Nephron progenitor cell (in vitro differentiated cells): Measurements from ENCODE around the gene CD81.
"Not testable (repeated sequence)": the region's sequence is repeated elsewhere in the genome, so short reads cannot be mapped to it uniquely, and the experiment has no call there.

Experiments used
- DNase-seq: peaks from one replicate; pipeline ENCODE4 v3.0.0; 2021
- H3K27ac Mint-ChIP-seq: 2 replicates; pipeline ENCODE4 v1.8.0; 2021; ENCODE audit warnings: mild to moderate bottlenecking, moderate library complexity, mixed read lengths
- H3K27me3 Mint-ChIP-seq: 2 replicates; pipeline ENCODE4 v1.8.0; 2021; ENCODE audit warnings: mild to moderate bottlenecking, low read depth, mixed read lengths; ENCODE audit not compliant: poor library complexity
- H3K36me3 Mint-ChIP-seq: 2 replicates; pipeline ENCODE4 v1.8.0; 2021; ENCODE audit warnings: low read depth, mixed read lengths
- H3K4me1 Mint-ChIP-seq: 2 replicates; pipeline ENCODE4 v1.8.0; 2021; ENCODE audit warnings: mixed read lengths
- H3K4me3 Mint-ChIP-seq: 2 replicates; pipeline ENCODE4 v1.8.0; 2021; ENCODE audit warnings: mild to moderate bottlenecking, moderate library complexity, mixed read lengths
- H3K9me3 Mint-ChIP-seq: 2 replicates; pipeline ENCODE4 v1.8.0; 2021; ENCODE audit warnings: mild to moderate bottlenecking, moderate library complexity, mixed read lengths
- CTCF ChIP-seq: fragments of 200-600 bp; sonication (generic); IDR thresholded peaks from 2 replicates; pipeline ENCODE4 v1.5.0; 2021; ENCODE audit warnings: antibody characterized with exemption

CD81 gene

DNA sequence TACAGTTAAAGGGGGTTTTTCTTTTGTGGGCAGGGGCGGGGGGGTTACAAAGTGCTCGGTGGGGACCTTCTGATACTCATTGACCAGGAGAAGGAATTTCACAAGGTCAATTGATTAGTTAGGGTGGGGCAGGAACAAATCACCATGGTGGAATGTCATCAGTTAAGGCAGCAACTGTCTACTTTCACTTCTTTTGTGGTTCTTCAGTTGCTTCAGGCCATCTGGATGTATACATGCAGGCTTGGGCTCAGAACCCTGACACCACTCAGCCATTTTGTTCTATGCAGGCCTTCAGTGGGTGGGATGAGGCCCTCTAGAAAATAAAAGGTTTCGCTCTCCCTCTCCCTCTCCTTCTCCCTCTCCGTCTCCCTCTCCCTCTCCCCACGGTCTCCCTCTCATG lies 45.7 kb upstream of the CD81 start:
- Mint-ChIP-seq H3K27ac (no peak overlapping the region), H3K4me1 (no peaks in the 10 kb centered on the region), H3K4me3 (no peak overlapping the region), H3K9me3 (peaks cover 32% of the 10 kb centered on the region), H3K36me3 (peaks cover 12% of the 10 kb centered on the region), H3K27me3 (peaks cover 20% of the 10 kb centered on the region)
- no peak for DNase-seq
- TF ChIP-seq CTCF, result no peak

GRCh38 chr11:2332569-2332968 lies 44.5 kb upstream of the CD81 start:
- not testable (repeated sequence) for H3K27ac Mint-ChIP-seq, DNase-seq, H3K4me3 Mint-ChIP-seq, H3K4me1 Mint-ChIP-seq
- Mint-ChIP-seq H3K36me3 (peaks cover 12% of the 10 kb centered on the region), H3K27me3 (peaks cover 29% of the 10 kb centered on the region), H3K9me3 (peaks cover 32% of the 10 kb centered on the region)

DNA sequence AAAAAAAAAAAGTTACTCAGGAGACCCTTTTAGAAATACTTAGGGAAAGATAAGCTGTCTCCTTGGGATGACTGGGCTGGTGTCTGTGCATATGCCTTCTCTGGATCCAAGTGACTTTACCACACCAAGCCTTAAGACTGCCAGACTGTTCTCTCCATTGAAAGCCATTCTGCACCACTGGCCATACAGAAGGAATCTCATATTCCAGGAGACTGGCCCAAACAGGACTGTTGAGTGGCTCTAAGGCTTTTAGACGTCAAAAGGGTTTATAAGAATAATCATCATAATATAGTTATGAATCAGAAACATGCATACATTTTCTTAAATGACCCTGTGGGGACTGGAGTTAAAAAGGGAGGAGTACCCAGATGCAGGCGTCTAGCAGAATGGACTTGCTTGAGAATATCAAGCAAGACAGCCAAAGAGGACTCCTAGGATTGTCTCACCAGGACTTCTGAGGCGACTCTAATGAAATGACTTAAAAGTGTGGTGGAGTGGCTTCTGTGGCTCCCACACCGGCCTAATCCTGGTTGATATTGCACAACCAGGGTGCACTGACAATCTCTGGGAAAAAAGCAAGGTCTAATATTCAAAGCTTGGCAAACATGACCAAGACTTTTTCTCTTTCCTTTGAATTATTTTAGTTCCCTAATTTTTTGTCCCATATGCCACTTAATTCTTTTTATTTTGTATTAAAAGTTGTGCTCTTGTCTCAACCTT lies 43.5 kb upstream of the CD81 start:
- Mint-ChIP-seq H3K9me3 (peaks cover 32% of the 10 kb centered on the region), H3K36me3 (peaks cover 12% of the 10 kb centered on the region), H3K27me3 (peaks cover 28% of the 10 kb centered on the region)
- H3K4me3 Mint-ChIP-seq, H3K27ac Mint-ChIP-seq, DNase-seq, H3K4me1 Mint-ChIP-seq: not testable (repeated sequence)

GRCh38 chr11:2335286-2335685 lies 41.8 kb upstream of the CD81 start:
- Mint-ChIP-seq H3K36me3 (peaks cover 10% of the 10 kb centered on the region), H3K27me3 (peaks cover 28% of the 10 kb centered on the region), H3K9me3 (peaks cover 20% of the 10 kb centered on the region)
- not testable (repeated sequence) for H3K27ac Mint-ChIP-seq, H3K4me3 Mint-ChIP-seq, H3K4me1 Mint-ChIP-seq, DNase-seq

GRCh38 chr11:2338760-2339159 lies 38.4 kb upstream of the CD81 start:
- H3K27ac Mint-ChIP-seq, H3K9me3 Mint-ChIP-seq, H3K4me3 Mint-ChIP-seq, DNase-seq, H3K36me3 Mint-ChIP-seq, H3K4me1 Mint-ChIP-seq: not testable (repeated sequence)
- H3K27me3 Mint-ChIP-seq, result peaks cover 31% of the 10 kb centered on the region

- H3K27ac Mint-ChIP-seq, result no peak overlapping the region
- peaks cover 21% of the 10 kb centered on the region for H3K9me3 Mint-ChIP-seq
- no peak for TF ChIP-seq CTCF
- no peaks in the 10 kb centered on the region for H3K4me1 Mint-ChIP-seq
- H3K36me3 Mint-ChIP-seq, result no peaks in the 10 kb centered on the region
- DNase-seq, result no peak
- no peak overlapping the region for H3K4me3 Mint-ChIP-seq
- H3K27me3 Mint-ChIP-seq, result peaks cover 46% of the 10 kb centered on the region
Measured at GRCh38 chr11:2342557-2342956, 34.6 kb upstream of the CD81 start.

DNA sequence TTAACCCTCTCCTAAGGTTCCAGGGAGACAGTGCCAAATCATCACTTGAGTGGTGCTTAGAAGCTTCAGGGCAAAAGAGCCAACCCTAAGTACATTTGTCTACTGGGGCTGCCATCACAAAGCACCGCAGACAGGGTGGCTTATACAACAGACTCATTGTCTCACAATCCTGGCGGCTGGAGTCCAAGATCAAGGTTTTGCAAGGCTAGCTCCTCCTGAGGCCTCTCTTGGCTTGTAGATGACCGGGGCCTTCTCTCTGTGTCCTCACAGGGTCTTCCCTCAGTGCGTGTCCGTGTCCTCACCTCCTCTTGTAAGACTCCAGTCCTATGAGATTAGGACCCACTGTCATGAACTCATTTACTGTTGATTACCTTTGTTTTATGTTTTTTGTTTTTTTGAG lies 34.1 kb upstream of the CD81 start:
- TF ChIP-seq CTCF, result no peak
- peaks cover 46% of the 10 kb centered on the region for H3K27me3 Mint-ChIP-seq
- peaks cover 22% of the 10 kb centered on the region for H3K9me3 Mint-ChIP-seq
- no peaks in the 10 kb centered on the region for H3K4me1 Mint-ChIP-seq
- DNase-seq, result no peak
- H3K4me3 Mint-ChIP-seq, result no peak overlapping the region
- H3K27ac Mint-ChIP-seq, result no peak overlapping the region
- no peaks in the 10 kb centered on the region for H3K36me3 Mint-ChIP-seq

- H3K27me3 Mint-ChIP-seq, result peaks cover 46% of the 10 kb centered on the region
- TF ChIP-seq CTCF, result no peak
- no peak overlapping the region for H3K27ac Mint-ChIP-seq
- H3K4me1 Mint-ChIP-seq, result no peaks in the 10 kb centered on the region
- H3K9me3 Mint-ChIP-seq, result peaks cover 28% of the 10 kb centered on the region
- no peak overlapping the region for H3K4me3 Mint-ChIP-seq
- DNase-seq, result no peak
- H3K36me3 Mint-ChIP-seq, result no peaks in the 10 kb centered on the region
Measured at GRCh38 chr11:2343502-2343901, 33.6 kb upstream of the CD81 start.
